Stomach (tissue), 9 donors: ENCODE measurements around the gene PDE8A. TPM values are rescaled to one million over a fixed set of nuclear protein-coding genes. Genes with fewer than 3 reads are reported as not detected.

Experiments
- DNase-seq, 2 donors: peaks; one replicate each; pipeline versions ENCODE4 v3.0.0 to v3.0.0-alpha.2; 2013 to 2019
- H3K27ac ChIP-seq, 5 donors: fragments of 200-600 bp in 4 of 5; sonication (generic) in 4 of 5; one replicate each; pipeline ENCODE4 v1.5.1; 2013 to 2019; ENCODE audit warnings: mild to moderate bottlenecking in 1 of 5, moderate library complexity in 1 of 5
- H3K27me3 ChIP-seq, 3 donors: fragments of 200-600 bp; sonication (generic); one replicate each; pipeline ENCODE4 v1.5.1; 2017 to 2019; ENCODE audit warnings: mixed run types in 1 of 3
- H3K36me3 ChIP-seq, 4 donors: fragments of 200-600 bp; sonication (generic); 1 replicate in 3 of 4; 2 replicates in 1 of 4; pipeline ENCODE4 v1.5.1; 2016 to 2019
- H3K4me1 ChIP-seq, 4 donors: fragments of 200-600 bp; sonication (generic); one replicate each; pipeline ENCODE4 v1.5.1; 2016 to 2019
- H3K4me3 ChIP-seq, 4 donors: fragments of 200-600 bp; sonication (generic) in 3 of 4; one replicate each; pipeline ENCODE4 v1.5.1; 2016 to 2019; ENCODE audit warnings: mild to moderate bottlenecking in 1 of 4
- H3K9me3 ChIP-seq, 4 donors: fragments of 200-600 bp; sonication (generic); one replicate each; pipeline ENCODE4 v1.5.1; 2016 to 2019
- CTCF ChIP-seq, 7 experiments: fragments of 450-650 bp in 4 of 7; fragments of 200-600 bp in 3 of 7; sonication (generic) in 3 of 7; IDR thresholded peaks; one replicate each; pipeline ENCODE4 v1.5.1; 2016 to 2019; ENCODE audit warnings: antibody characterized with exemption in 7 of 7, control low read depth in 2 of 7, mild to moderate bottlenecking in 1 of 7
- EP300 ChIP-seq: sonication (generic); formaldehyde crosslinking; IDR thresholded peaks from one replicate; pipeline ENCODE4 v1.6.1; 2017; ENCODE audit warnings: antibody characterized with exemption
- POLR2A ChIP-seq, 4 donors: fragments of 450-650 bp; IDR thresholded peaks; one replicate each; pipeline ENCODE4 v1.6.1; 2016; ENCODE audit warnings: antibody characterized with exemption in 4 of 4, control low read depth in 2 of 4, mild to moderate bottlenecking in 1 of 4, moderate library complexity in 1 of 4
- POLR2AphosphoS5 ChIP-seq, 3 donors: sonication (generic); formaldehyde crosslinking; IDR thresholded peaks; one replicate each; pipeline ENCODE4 v1.6.1; 2016; ENCODE audit warnings: antibody characterized with exemption in 3 of 3
- WGBS, 5 donors: extraction: QIAGEN DNeasy Blood & Tissue Kit in 3 of 5; methylation state at CpG; one replicate each; pipeline versions ENCODE4 v1.1.5 to v1.1.7; 2013 to 2018; 5-methylcytosine and 5-hydroxymethylcytosine counted together
- intact Hi-C: fragments of 100-400 bp; cut with DNase I; formaldehyde crosslinking; loops from one replicate; pipeline ENCODE4 v1.15.1; 2023; ENCODE audit warnings: low total_unique reads
- polyA plus RNA-seq, 3 donors: library from polyadenylated mRNA; stranded (reverse); fragments of 200-250 nt; gene quantifications; one replicate each; pipeline ENCODE4 v1.2.3, GENCODE V29; 2013
- total RNA-seq, 5 donors: library from RNA; depleted of rRNA; stranded (reverse); fragments of >200 nt; gene quantifications; one replicate each; pipeline versions ENCODE4 v1.1.0 to v1.2.3, GENCODE V29; 2014 to 2016
- donor health status: healthy with polysubstance abuse.
- donor health status: Bipolar disorder and iron deficiency.
- donor health status: healthy.

Gene PDE8A
- total and polyA plus RNA-seq, 8 donors: 15.6 to 85.9 (median 38.3) TPM

GRCh38 chr15:84953726-84954125 is 27.9 kb upstream of the PDE8A start:
- 47 to 81% (median 64%) methylated on average over 1 of the region's 1 CpG for WGBS, 5 donors
- H3K27me3 ChIP-seq: no peaks in the 10 kb centered on the region
- H3K27ac ChIP-seq: no peak overlapping the region
- H3K4me3 ChIP-seq: no peak overlapping the region
- H3K4me1 ChIP-seq: peaks cover 0 to 12% (median 7%) of the 10 kb centered on the region in 4 donors
- no peaks in the 10 kb centered on the region for H3K36me3 ChIP-seq
- no peaks in the 10 kb centered on the region for H3K9me3 ChIP-seq
- no peak for DNase-seq
- TF ChIP-seq POLR2A (IDR thresholded peaks at IDR 0.05) (no peak), POLR2AphosphoS5 (IDR thresholded peaks at IDR 0.05) (no peak), CTCF (IDR thresholded peaks at IDR 0.05) (no peak), EP300 (no peak)
- intact Hi-C loops: no loop called here

- no peaks in the 10 kb centered on the region for H3K27me3 ChIP-seq
- TF ChIP-seq POLR2AphosphoS5 (IDR thresholded peaks at IDR 0.05) (peak in 1 of 3 donors; percentile 49), CTCF (IDR thresholded peaks at IDR 0.05) (peak in 5 of 7 experiments; percentile 72 to 90 (median 83)), POLR2A (IDR thresholded peaks at IDR 0.05) (no peak)
- H3K4me1 ChIP-seq: peaks cover 0 to 12% (median 8%) of the 10 kb centered on the region in 4 donors
- no peak overlapping the region for H3K27ac ChIP-seq
- H3K4me3 ChIP-seq: peak overlapping the region; percentile 24 to 35 (median 28)
- 22 to 27% (median 25%) methylated on average over 13 to 15 of the region's 15 CpGs for WGBS, 5 donors
- H3K9me3 ChIP-seq: no peaks in the 10 kb centered on the region
- intact Hi-C loops: loop anchor here (5.0 kb wide), 1 partner anchor 87 kb away; no protein-coding TSS in a partner anchor
- no peaks in the 10 kb centered on the region for H3K36me3 ChIP-seq
- peak; percentile 77 to 89 for DNase-seq
These were observed 26.4 kb upstream of the PDE8A start for GRCh38 chr15:84955089-84955848.

GRCh38 chr15:84956199-84956598 is 25.5 kb upstream of the PDE8A start:
- Histone ChIP-seq H3K36me3 (no peaks in the 10 kb centered on the region), H3K4me3 (no peak overlapping the region), H3K9me3 (no peaks in the 10 kb centered on the region), H3K27ac (no peak overlapping the region), H3K27me3 (no peaks in the 10 kb centered on the region), H3K4me1 (peaks cover 0 to 21% (median 11%) of the 10 kb centered on the region in 4 donors)
- no peak for TF ChIP-seq POLR2A (IDR thresholded peaks at IDR 0.05)
- TF ChIP-seq CTCF (IDR thresholded peaks at IDR 0.05): no peak
- TF ChIP-seq POLR2AphosphoS5 (IDR thresholded peaks at IDR 0.05): no peak
- no peak for TF ChIP-seq EP300
- intact Hi-C loops: loop anchor here (5.0 kb wide), 1 partner anchor 86 kb away; no protein-coding TSS in a partner anchor
- WGBS, 5 donors: 79 to 91% (median 88%) methylated on average over 2 of the region's 2 CpGs
- no peak for DNase-seq

DNA sequence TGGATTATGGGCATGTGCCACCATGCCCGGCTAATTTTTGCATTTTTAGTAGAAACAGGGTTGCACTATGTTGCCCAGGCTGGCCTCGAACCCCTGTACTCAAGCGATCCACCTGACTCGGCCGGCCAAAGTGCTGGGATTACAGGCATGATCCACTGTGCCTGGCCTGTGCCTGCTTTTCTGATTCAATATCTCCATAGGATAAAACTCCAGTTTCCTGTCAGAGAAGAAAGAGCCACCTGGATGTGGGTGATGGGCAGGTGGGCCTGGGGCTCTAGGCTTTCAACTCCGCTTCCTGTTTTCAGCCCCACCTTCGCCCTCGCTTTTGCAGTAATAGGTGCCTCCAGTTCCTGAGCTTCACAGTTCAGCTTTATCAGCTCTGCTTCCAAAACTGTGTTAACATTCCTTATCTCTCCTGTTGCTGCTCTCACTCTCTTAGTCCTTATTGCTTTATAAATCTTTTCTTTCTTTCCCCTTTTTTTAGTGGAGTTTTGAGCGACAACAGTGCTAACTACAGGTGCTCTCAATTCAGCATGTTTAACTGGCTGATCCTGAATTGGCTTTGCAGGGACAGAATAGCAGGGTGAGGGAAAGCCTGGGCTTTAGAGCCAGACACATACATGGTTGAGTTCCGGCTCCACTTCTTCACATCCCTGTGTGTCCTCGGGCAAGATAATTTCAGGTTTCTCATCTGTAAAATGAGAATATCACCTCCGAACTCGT is 21.1 kb upstream of the PDE8A start:
- H3K4me1 ChIP-seq: peaks cover 0 to 16% (median 6%) of the 10 kb centered on the region in 4 donors
- H3K36me3 ChIP-seq: no peaks in the 10 kb centered on the region
- H3K27me3 ChIP-seq: no peaks in the 10 kb centered on the region
- DNase-seq: no peak
- H3K9me3 ChIP-seq: peaks cover 0 to 7% (median 3%) of the 10 kb centered on the region in 4 donors
- H3K27ac ChIP-seq: no peak overlapping the region
- TF ChIP-seq EP300: no peak
- 49 to 68% (median 57%) methylated on average over 13 of the region's 13 CpGs for WGBS, 5 donors
- intact Hi-C loops: loop anchor here (10.0 kb wide), 1 partner anchor 204 kb away; no protein-coding TSS in a partner anchor
- H3K4me3 ChIP-seq: no peak overlapping the region
